Liver (tissue), 9 donors: ENCODE data around the gene TAS2R4. TPM values are rescaled to one million over a fixed set of nuclear protein-coding genes. Genes with fewer than 3 reads are reported as not detected.
"Not testable (repeated sequence)": the region's sequence is repeated elsewhere in the genome, so short reads cannot be mapped to it uniquely, and the experiment has no call there.

Experiments used
- DNase-seq: peaks from one replicate; pipeline ENCODE4 v3.0.0-alpha.2; 2017; ENCODE audit warnings: low spot score
- H3K27ac ChIP-seq, 2 donors: one replicate each; pipeline ENCODE4 v1.7.0; 2013; ENCODE audit warnings: inconsistent platforms in 2 of 2, low read length in 2 of 2, control low read depth in 1 of 2, low read depth in 1 of 2, mild to moderate bottlenecking in 1 of 2
- H3K27me3 ChIP-seq, 4 donors: one replicate each; pipeline versions ENCODE4 v1.6.1 to v1.7.0; 2013; ENCODE audit warnings: low read length in 3 of 4, inconsistent platforms in 1 of 4, mild to moderate bottlenecking in 1 of 4, moderate library complexity in 1 of 4; ENCODE audit not compliant: control insufficient read depth in 4 of 4, insufficient read depth in 4 of 4
- H3K36me3 ChIP-seq, 4 donors: one replicate each; pipeline versions ENCODE4 v1.6.1 to v1.7.0; 2013; ENCODE audit warnings: low read length in 3 of 4, mild to moderate bottlenecking in 3 of 4, low read depth in 1 of 4, moderate library complexity in 1 of 4; ENCODE audit not compliant: control insufficient read depth in 4 of 4, insufficient read depth in 3 of 4
- H3K4me1 ChIP-seq, 4 donors: one replicate each; pipeline versions ENCODE4 v1.6.1 to v1.7.0; 2013; ENCODE audit warnings: low read length in 3 of 4, mild to moderate bottlenecking in 3 of 4, moderate library complexity in 1 of 4; ENCODE audit not compliant: control insufficient read depth in 4 of 4, insufficient read depth in 4 of 4
- H3K4me3 ChIP-seq, 3 donors: one replicate each; pipeline versions ENCODE4 v1.6.1 to v1.7.0; 2013; ENCODE audit warnings: low read length in 3 of 3, control low read depth in 1 of 3, low read depth in 1 of 3, mild to moderate bottlenecking in 1 of 3
- H3K9ac ChIP-seq, 2 donors: one replicate each; pipeline ENCODE4 v1.7.0; 2013; ENCODE audit warnings: low read length in 2 of 2, mild to moderate bottlenecking in 2 of 2, moderate library complexity in 2 of 2, control low read depth in 1 of 2, low read depth in 1 of 2
- H3K9me3 ChIP-seq, 4 donors: one replicate each; pipeline versions ENCODE4 v1.6.1 to v1.7.0; 2013; ENCODE audit warnings: low read length in 3 of 4; ENCODE audit not compliant: control insufficient read depth in 4 of 4
- CTCF ChIP-seq: fragments of 150-350 bp; IDR thresholded peaks from 2 replicates; pipeline ENCODE4 v1.5.1; 2017; ENCODE audit warnings: improper control_type of control experiment, low read depth, low read length; ENCODE audit not compliant: missing input control
- EGR1 ChIP-seq, 2 donors: IDR thresholded peaks; 2 replicates each; pipeline ENCODE4 v1.6.1; 2016 to 2018; ENCODE audit warnings: antibody characterized with exemption in 2 of 2, low read depth in 2 of 2
- GABPA ChIP-seq, 2 donors: IDR thresholded peaks in 1 of 2; conservative IDR thresholded peaks in 1 of 2; 2 replicates each; pipeline ENCODE4 v1.6.1; 2016; ENCODE audit warnings: antibody characterized with exemption in 2 of 2, mild to moderate bottlenecking in 1 of 2, moderate library complexity in 1 of 2
- HNF4G ChIP-seq: IDR thresholded peaks from 2 replicates; pipeline ENCODE4 v1.6.1; 2016; ENCODE audit warnings: antibody characterized with exemption
- JUND ChIP-seq, 2 donors: IDR thresholded peaks; 2 replicates each; pipeline ENCODE4 v1.6.1; 2016; ENCODE audit warnings: antibody characterized with exemption in 2 of 2
- NR2F2 ChIP-seq: IDR thresholded peaks from 2 replicates; pipeline ENCODE4 v1.6.1; 2016; ENCODE audit warnings: antibody characterized with exemption
- RXRA ChIP-seq, 2 donors: IDR thresholded peaks; 2 replicates each; pipeline ENCODE4 v1.6.1; 2017 to 2018; ENCODE audit warnings: antibody characterized with exemption in 2 of 2, mild to moderate bottlenecking in 1 of 2
- SP1 ChIP-seq: IDR thresholded peaks from 2 replicates; pipeline ENCODE4 v1.6.1; 2018; ENCODE audit warnings: antibody characterized with exemption, mild to moderate bottlenecking
- TAF1 ChIP-seq: conservative IDR thresholded peaks from 2 replicates; pipeline ENCODE4 v1.6.1; 2016; ENCODE audit warnings: antibody characterized with exemption, mild to moderate bottlenecking
- YY1 ChIP-seq: IDR thresholded peaks from 2 replicates; pipeline ENCODE4 v1.6.1; 2016; ENCODE audit warnings: antibody characterized with exemption, mild to moderate bottlenecking
- ZBTB33 ChIP-seq: IDR thresholded peaks from 2 replicates; pipeline ENCODE4 v1.6.1; 2016; ENCODE audit warnings: antibody characterized with exemption
- WGBS: extraction: QIAGEN DNeasy Blood & Tissue Kit; methylation state at CpG from one replicate; pipeline ENCODE4 v1.1.7; 2013; 5-methylcytosine and 5-hydroxymethylcytosine counted together
- polyA plus RNA-seq, 2 donors: library from polyadenylated mRNA; stranded (reverse) in 1 of 2; unstranded in 1 of 2; fragments of 200-250 nt in 1 of 2; fragments of >200 nt in 1 of 2; fragmentation: Nextera tagmentation in 1 of 2; extraction: Ambion mirVana in 1 of 2; gene quantifications; one replicate each; pipeline versions ENCODE4 v1.2.1 to v1.2.3, GENCODE V29; 2013 to 2015
- total RNA-seq, 2 donors: library from RNA; depleted of rRNA; stranded (reverse); fragments of >200 nt; gene quantifications; one replicate each; pipeline ENCODE4 v1.2.3, GENCODE V29; 2014
- donor health status: healthy.
- donor health status: healthy.
- donor health status: healthy.
- donor health status: healthy.
- donor health status: healthy.

TAS2R4 gene
- total and polyA plus RNA-seq, 4 donors = 0.03 to 3.2 (median 0.42) TPM; not detected in 1

- no peaks in the 10 kb centered on the region for H3K9me3 ChIP-seq
- peaks cover 22 to 65% (median 51%) of the 10 kb centered on the region in 4 donors for H3K36me3 ChIP-seq
- H3K27ac ChIP-seq = no peak overlapping the region
- no peak for DNase-seq
- TF ChIP-seq NR2F2 (no peak), HNF4G (no peak), TAF1 (no peak), JUND (IDR thresholded peaks at IDR 0.05) (no peak), EGR1 (IDR thresholded peaks at IDR 0.05; ENCODE audit: low read depth in 2 of 2) (no peak), RXRA (IDR thresholded peaks at IDR 0.05) (no peak), CTCF (no peak), ZBTB33 (no peak)
- no peak overlapping the region for H3K9ac ChIP-seq
- peaks cover 5 to 6% (median 6%) of the 10 kb centered on the region in 4 donors for H3K4me1 ChIP-seq
- WGBS = 89% methylated on average over 2 of the region's 2 CpGs
- H3K27me3 ChIP-seq = no peaks in the 10 kb centered on the region
- no peak overlapping the region for H3K4me3 ChIP-seq
Measured at GRCh38 chr7:141744131-141744530, 32.3 kb upstream of the TAS2R4 start.

GRCh38 chr7:141748396-141748795 is 28.1 kb upstream of the TAS2R4 start:
- no peak overlapping the region for H3K27ac ChIP-seq
- no peak overlapping the region for H3K9ac ChIP-seq
- H3K9me3 ChIP-seq = peaks cover 6 to 23% (median 7%) of the 10 kb centered on the region in 4 donors
- no peak for TF ChIP-seq GABPA (IDR thresholded peaks at IDR 0.05 in 1 of 2, conservative IDR thresholded peaks at IDR 0.05 in 1 of 2)
- no peak for TF ChIP-seq SP1
- no peak for TF ChIP-seq EGR1 (IDR thresholded peaks at IDR 0.05; ENCODE audit: low read depth in 2 of 2)
- no peak for TF ChIP-seq ZBTB33
- no peak for TF ChIP-seq YY1
- H3K36me3 ChIP-seq = peaks cover 19 to 82% (median 72%) of the 10 kb centered on the region in 4 donors
- WGBS = 97% methylated on average over 2 of the region's 2 CpGs
- no peaks in the 10 kb centered on the region for H3K27me3 ChIP-seq
- no peak for DNase-seq
- H3K4me3 ChIP-seq = no peak overlapping the region
- H3K4me1 ChIP-seq = no peaks in the 10 kb centered on the region

GRCh38 chr7:141751904-141752303 is 24.6 kb upstream of the TAS2R4 start:
- 98% methylated on average over 10 of the region's 10 CpGs for WGBS
- not testable (repeated sequence) for H3K4me3 ChIP-seq, DNase-seq, H3K27me3 ChIP-seq, H3K27ac ChIP-seq, H3K4me1 ChIP-seq, H3K9ac ChIP-seq
- Histone ChIP-seq H3K9me3 (peaks cover 6 to 23% (median 7%) of the 10 kb centered on the region in 4 donors), H3K36me3 (peaks cover 15 to 56% (median 50%) of the 10 kb centered on the region in 4 donors)
